ENCODE data around the gene CPNE6.
"Not testable (repeated sequence)": the region's sequence is repeated elsewhere in the genome, so short reads cannot be mapped to it uniquely, and the experiment has no call there.

CPNE6 gene

DNA sequence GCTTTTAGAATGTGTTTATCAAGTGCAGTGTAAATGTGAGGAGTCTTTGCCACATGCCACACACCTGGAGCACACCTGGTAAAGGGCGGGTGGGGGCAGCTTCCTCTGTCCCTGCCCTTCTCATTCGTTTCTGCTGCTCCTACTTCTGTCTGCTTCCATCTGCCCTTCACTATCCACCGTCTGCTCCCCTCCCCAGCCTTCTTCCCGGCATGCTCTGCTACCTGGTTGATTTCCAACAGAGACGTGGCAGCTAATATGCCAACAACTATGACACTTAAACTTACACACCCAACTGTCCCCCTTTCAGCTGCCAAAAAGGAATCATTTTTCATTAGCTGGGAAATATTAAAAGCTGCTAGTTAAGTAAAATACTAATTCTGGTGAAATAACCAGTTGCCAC lies 28.6 kb upstream of the CPNE6 start:
- Histone ChIP-seq H3K9ac (ENCODE audit: low read length) (no peak overlapping the region), H3K4me3 (ENCODE audit: low read length) (no peak overlapping the region), H3K4me1 (ENCODE audit: control insufficient read depth, insufficient read depth, low read length) (no peaks in the 10 kb centered on the region), H3K27me3 (replicated peaks; ENCODE audit: control insufficient read depth, insufficient read depth, low read length) (peaks cover 24% of the 10 kb centered on the region), H3K36me3 (ENCODE audit: control insufficient read depth, insufficient read depth, low read length, severe bottlenecking) (no peaks in the 10 kb centered on the region), H3K9me3 (ENCODE audit: control insufficient read depth, low read length) (no peaks in the 10 kb centered on the region)
- DNase-seq (ENCODE audit: low read depth): no peak

DNA sequence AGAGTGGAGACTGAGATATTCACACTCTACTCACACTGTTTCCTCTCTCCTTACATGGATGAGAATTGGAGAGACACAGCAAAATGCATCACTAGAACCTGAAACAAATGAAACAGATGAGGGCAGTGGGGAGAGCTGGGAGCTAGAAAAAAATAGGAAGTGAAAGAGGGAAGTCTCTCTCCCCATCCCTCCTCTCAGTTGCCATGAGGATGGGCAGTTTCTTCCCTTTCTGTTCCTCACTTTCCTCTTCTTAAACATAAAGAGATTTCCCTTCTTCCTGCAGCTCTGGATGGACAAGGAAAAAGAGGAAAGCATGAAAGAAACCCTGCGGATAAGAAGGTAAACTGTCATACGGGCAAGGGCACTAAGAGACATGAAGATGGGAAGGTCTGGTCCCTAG lies 22.4 kb upstream of the CPNE6 start:
- H3K9ac ChIP-seq (ENCODE audit: low read length); DNase-seq (ENCODE audit: low read depth); H3K4me3 ChIP-seq (ENCODE audit: low read length); H3K36me3 ChIP-seq (ENCODE audit: control insufficient read depth, insufficient read depth, low read length, severe bottlenecking); H3K9me3 ChIP-seq (ENCODE audit: control insufficient read depth, low read length): not testable (repeated sequence)
- H3K27me3 ChIP-seq (replicated peaks; ENCODE audit: control insufficient read depth, insufficient read depth, low read length): peaks cover 30% of the 10 kb centered on the region
- H3K4me1 ChIP-seq (ENCODE audit: control insufficient read depth, insufficient read depth, low read length): peaks cover 10% of the 10 kb centered on the region

DNA sequence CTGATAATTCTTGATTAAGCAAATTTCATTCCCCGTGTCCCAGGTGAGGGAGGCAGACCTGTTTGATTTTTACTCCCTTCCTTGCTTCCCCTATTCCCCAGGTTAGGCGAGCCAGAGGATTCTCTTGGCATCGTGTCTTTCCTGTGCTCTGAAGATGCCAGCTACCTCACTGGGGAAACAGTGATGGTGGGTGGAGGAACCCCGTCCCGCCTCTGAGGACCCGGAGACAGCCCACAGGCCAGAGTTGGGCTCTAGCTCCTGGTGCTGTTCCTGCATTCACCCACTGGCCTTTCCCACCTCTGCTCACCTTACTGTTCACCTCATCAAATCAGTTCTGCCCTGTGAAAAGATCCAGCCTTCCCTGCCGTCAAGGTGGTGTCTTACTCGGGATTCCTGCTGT lies 20.6 kb upstream of the CPNE6 start:
- H3K9ac ChIP-seq (ENCODE audit: low read length); DNase-seq (ENCODE audit: low read depth); H3K4me3 ChIP-seq (ENCODE audit: low read length); H3K36me3 ChIP-seq (ENCODE audit: control insufficient read depth, insufficient read depth, low read length, severe bottlenecking); H3K9me3 ChIP-seq (ENCODE audit: control insufficient read depth, low read length): not testable (repeated sequence)
- H3K4me1 ChIP-seq (ENCODE audit: control insufficient read depth, insufficient read depth, low read length): peaks cover 10% of the 10 kb centered on the region
- H3K27me3 ChIP-seq (replicated peaks; ENCODE audit: control insufficient read depth, insufficient read depth, low read length): peaks cover 41% of the 10 kb centered on the region

DNA sequence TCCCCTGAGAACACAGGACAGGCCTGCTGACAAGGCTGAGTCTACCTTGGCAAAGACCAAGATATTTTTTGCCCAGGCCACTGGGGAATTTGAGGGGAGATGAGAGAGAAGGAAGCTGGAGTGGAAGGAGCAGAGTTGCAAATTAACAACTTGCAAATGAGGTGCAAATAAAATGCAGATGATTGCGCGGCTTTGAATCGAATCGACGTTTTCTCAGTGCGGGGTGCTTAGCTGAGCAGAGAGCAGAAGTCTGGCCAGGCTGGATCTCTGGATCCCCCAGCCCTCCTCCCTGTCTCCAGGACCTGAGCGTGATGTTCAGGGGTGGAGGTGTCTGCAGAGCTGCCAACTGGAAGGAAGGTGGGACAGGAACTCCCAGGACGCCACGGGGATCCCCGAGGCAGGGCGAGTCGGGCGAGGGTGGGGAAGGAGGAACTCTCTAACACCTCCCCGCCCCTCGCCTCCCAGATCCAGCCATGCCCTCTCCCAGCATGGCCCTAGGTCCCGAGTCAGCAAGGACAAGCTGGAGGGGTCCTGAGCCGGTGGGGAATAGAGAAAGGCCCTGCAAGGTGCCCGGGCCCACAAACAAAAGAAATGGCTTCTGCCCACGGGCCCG lies 20.1 kb upstream of the CPNE6 start:
- peak overlapping the region; percentile 78 for H3K4me3 ChIP-seq (ENCODE audit: low read length)
- DNase-seq (ENCODE audit: low read depth): no peak
- H3K27me3 ChIP-seq (replicated peaks; ENCODE audit: control insufficient read depth, insufficient read depth, low read length): peaks cover 45% of the 10 kb centered on the region
- peaks cover 10% of the 10 kb centered on the region for H3K4me1 ChIP-seq (ENCODE audit: control insufficient read depth, insufficient read depth, low read length)
- peak overlapping the region; percentile 69 for H3K9ac ChIP-seq (ENCODE audit: low read length)
- no peaks in the 10 kb centered on the region for H3K36me3 ChIP-seq (ENCODE audit: control insufficient read depth, insufficient read depth, low read length, severe bottlenecking)
- no peaks in the 10 kb centered on the region for H3K9me3 ChIP-seq (ENCODE audit: control insufficient read depth, low read length)

DNA sequence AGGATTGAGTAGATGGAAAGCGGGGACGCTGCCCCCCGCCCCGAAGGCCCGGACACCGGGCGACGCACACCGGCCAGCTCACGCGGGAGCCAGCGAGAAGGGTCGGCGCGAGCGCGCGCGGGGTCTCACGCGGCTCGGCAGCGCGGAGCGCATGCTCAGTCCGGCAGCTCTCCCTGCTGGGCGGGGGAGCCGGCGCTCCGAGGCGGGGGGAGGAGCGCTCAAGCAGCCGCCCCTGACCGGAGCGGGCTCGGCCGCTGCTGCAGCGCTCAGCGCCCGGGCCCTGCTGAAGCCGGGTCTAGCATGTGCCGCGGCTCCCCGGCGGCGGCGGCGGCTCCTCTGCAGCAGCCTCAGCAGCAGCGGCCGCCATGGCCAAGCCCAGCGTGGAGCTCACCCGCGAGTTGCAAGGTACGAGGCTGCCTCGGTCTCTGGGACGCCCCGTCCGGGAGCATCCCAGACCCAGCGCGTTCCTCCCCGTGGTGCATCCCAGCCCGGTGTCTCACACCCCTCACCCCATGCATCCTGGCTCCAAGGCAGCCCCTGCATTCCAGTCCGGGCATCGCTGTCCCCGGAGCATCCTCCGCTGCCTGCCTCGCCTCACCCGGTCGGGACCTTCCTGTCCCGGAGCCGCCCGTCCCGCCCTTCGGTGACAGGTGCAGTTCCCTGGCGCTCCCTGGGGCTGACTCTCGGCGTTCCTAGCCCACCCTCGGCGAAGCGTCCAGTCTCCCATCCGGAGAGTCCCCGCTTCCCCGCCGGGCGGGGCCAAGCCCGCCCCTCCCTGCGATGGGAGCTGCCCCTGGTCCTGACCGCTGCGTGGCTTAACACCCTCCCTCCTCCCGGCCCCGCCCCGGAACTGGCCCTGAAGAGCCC lies 19.3 kb upstream of the CPNE6 start, which contains the start of gene CARMIL3:
Gene CARMIL3, plus strand, starts transcription at position 221 of the 867 bp plus-strand sequence. Its CDS starts 145 bp downstream, at position 366.
- Histone ChIP-seq H3K36me3 (ENCODE audit: control insufficient read depth, insufficient read depth, low read length, severe bottlenecking) (no peaks in the 10 kb centered on the region), H3K4me1 (ENCODE audit: control insufficient read depth, insufficient read depth, low read length) (peaks cover 10% of the 10 kb centered on the region), H3K4me3 (ENCODE audit: low read length) (peak within 1 kb of the TSS; percentile 78), H3K27me3 (replicated peaks; ENCODE audit: control insufficient read depth, insufficient read depth, low read length) (peaks cover 52% of the 10 kb centered on the region), H3K9me3 (ENCODE audit: control insufficient read depth, low read length) (no peaks in the 10 kb centered on the region), H3K9ac (ENCODE audit: low read length) (peak within 1 kb of the TSS; percentile 69)
- DNase-seq (ENCODE audit: low read depth): peak; percentile 87

DNA sequence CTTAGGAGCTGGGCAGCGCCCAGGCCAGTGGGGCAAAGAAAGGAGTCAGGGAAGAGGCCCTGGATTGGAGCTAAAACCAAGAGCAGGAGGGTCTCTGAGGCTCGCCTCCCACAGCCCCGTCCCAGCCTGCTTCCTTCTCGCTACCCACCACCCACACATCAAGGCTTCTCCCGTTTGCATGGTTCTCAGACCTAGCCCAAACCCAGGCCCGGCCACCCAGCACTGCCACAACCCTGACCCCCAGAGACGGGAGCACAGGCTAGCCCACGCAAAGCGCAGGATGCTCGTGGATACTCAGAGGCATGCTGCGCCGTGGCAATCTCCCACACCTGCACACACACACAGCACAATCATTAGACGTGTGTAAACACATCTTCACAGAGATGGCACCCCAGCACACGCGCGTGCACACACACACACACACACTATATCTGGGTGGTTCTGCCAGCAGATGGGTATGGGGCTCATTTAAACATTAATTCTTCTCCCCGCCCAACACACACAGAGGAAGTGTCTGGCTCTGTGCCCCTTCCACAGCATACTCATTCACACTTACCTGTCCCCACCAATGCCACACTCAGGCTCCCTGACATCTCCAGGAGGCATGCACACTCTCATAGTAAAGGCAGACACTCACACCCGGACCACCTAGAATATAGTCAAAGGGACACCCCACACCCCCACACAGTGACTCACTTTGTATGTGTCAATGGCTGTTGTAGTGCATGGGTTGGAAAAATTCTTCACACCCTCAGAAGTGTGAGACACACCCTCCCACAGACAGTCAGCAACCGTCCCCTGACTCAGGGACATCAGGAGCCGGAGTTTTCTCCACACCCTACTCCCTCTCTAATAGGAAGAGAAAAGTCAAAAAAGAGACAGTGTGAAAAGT lies 18.5 kb upstream of the CPNE6 start:
- Histone ChIP-seq H3K4me3 (ENCODE audit: low read length) (peak overlapping the region; percentile 78), H3K27me3 (replicated peaks; ENCODE audit: control insufficient read depth, insufficient read depth, low read length) (peaks cover 54% of the 10 kb centered on the region)

DNA sequence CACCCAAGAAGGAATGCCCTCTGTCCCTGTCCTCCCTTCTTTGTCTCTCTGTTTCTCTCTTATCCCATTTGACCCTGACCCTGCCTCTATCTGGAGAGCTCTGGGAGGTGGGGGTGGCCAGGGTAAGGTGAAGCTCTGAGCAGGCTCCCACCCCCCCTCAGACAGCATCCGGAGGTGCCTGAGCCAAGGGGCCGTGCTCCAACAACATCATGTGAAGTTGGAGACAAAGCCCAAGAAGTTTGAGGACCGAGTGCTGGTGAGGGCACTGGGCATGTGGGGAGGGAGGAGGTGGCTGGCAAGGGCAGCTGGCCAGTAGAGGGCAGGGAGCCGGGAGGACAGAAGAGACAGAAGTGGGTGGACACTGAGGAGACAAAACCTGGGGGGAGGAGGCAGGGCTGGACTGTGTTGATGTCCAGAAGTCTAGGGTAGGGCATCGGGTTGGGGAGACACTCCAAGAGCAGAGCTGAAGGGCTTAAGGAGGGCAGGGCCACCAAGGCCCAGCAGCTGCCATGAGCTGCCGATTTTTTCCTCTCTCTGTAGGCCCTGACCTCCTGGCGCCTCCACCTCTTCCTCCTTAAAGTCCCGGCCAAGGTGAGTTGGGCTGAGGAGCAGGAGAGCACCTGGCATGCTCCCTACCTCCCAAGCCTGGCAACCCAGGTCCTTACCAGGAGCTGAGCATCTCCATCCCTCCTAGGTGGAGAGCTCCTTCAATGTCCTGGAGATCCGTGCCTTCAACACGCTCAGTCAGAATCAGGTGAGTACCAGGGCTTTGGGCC lies 17.6 kb upstream of the CPNE6 start:
- Histone ChIP-seq H3K9ac (ENCODE audit: low read length) (no peak overlapping the region), H3K36me3 (ENCODE audit: control insufficient read depth, insufficient read depth, low read length, severe bottlenecking) (no peaks in the 10 kb centered on the region), H3K9me3 (ENCODE audit: control insufficient read depth, low read length) (no peaks in the 10 kb centered on the region), H3K4me1 (ENCODE audit: control insufficient read depth, insufficient read depth, low read length) (peaks cover 10% of the 10 kb centered on the region), H3K27me3 (replicated peaks; ENCODE audit: control insufficient read depth, insufficient read depth, low read length) (peaks cover 57% of the 10 kb centered on the region), H3K4me3 (ENCODE audit: low read length) (no peak overlapping the region)
- no peak for DNase-seq (ENCODE audit: low read depth)

More for the DNA sequence above, 18.5 kb upstream of the CPNE6 start:
- Histone ChIP-seq H3K4me1 (ENCODE audit: control insufficient read depth, insufficient read depth, low read length) (peaks cover 10% of the 10 kb centered on the region), H3K9me3 (ENCODE audit: control insufficient read depth, low read length) (no peaks in the 10 kb centered on the region), H3K36me3 (ENCODE audit: control insufficient read depth, insufficient read depth, low read length, severe bottlenecking) (no peaks in the 10 kb centered on the region), H3K9ac (ENCODE audit: low read length) (no peak overlapping the region)
- no peak for DNase-seq (ENCODE audit: low read depth)

DNA sequence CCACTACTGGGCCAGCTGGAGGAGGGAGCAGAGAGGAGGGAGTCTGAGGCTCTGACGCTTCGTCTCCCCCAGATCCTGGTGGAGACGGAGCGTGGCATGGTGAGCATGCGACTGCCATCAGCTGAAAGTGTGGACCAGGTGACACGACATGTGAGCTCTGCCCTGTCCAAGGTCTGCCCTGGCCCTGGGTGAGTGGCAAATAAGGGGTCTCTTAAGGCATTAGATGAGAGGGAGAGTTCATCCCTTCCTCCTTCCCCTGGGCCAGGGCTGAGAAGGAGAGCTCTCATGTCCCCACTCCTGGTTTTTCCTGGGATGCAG lies 17.1 kb upstream of the CPNE6 start:
- Histone ChIP-seq H3K9ac (ENCODE audit: low read length) (no peak overlapping the region), H3K4me1 (ENCODE audit: control insufficient read depth, insufficient read depth, low read length) (peaks cover 10% of the 10 kb centered on the region), H3K27me3 (replicated peaks; ENCODE audit: control insufficient read depth, insufficient read depth, low read length) (peaks cover 57% of the 10 kb centered on the region), H3K9me3 (ENCODE audit: control insufficient read depth, low read length) (no peaks in the 10 kb centered on the region), H3K36me3 (ENCODE audit: control insufficient read depth, insufficient read depth, low read length, severe bottlenecking) (no peaks in the 10 kb centered on the region), H3K4me3 (ENCODE audit: low read length) (no peak overlapping the region)
- no peak for DNase-seq (ENCODE audit: low read depth)

DNA sequence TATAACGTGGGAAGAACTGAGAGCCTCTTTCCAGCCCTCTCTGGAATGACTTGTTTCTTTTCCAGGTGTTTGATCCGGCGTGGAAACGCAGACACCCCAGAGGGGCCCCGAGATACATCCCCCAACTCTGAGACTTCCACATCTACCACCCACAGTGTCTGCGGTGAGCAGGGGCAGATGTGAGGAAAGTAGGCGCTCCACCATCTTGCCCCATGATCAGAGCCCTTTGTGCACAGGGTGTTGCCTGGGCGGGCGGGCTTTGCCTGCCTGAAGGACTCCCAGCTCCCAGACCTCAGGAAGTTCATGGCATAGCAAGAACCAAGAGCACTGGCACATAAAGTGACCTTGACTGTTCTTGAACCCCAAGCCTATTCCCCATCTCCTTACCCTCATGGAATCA lies 16.7 kb upstream of the CPNE6 start:
- no peak overlapping the region for H3K4me3 ChIP-seq (ENCODE audit: low read length)
- no peak overlapping the region for H3K9ac ChIP-seq (ENCODE audit: low read length)
- peaks cover 57% of the 10 kb centered on the region for H3K27me3 ChIP-seq (replicated peaks; ENCODE audit: control insufficient read depth, insufficient read depth, low read length)
- peaks cover 10% of the 10 kb centered on the region for H3K4me1 ChIP-seq (ENCODE audit: control insufficient read depth, insufficient read depth, low read length)
- no peak for DNase-seq (ENCODE audit: low read depth)
- H3K36me3 ChIP-seq (ENCODE audit: control insufficient read depth, insufficient read depth, low read length, severe bottlenecking): no peaks in the 10 kb centered on the region
- no peaks in the 10 kb centered on the region for H3K9me3 ChIP-seq (ENCODE audit: control insufficient read depth, low read length)

DNA sequence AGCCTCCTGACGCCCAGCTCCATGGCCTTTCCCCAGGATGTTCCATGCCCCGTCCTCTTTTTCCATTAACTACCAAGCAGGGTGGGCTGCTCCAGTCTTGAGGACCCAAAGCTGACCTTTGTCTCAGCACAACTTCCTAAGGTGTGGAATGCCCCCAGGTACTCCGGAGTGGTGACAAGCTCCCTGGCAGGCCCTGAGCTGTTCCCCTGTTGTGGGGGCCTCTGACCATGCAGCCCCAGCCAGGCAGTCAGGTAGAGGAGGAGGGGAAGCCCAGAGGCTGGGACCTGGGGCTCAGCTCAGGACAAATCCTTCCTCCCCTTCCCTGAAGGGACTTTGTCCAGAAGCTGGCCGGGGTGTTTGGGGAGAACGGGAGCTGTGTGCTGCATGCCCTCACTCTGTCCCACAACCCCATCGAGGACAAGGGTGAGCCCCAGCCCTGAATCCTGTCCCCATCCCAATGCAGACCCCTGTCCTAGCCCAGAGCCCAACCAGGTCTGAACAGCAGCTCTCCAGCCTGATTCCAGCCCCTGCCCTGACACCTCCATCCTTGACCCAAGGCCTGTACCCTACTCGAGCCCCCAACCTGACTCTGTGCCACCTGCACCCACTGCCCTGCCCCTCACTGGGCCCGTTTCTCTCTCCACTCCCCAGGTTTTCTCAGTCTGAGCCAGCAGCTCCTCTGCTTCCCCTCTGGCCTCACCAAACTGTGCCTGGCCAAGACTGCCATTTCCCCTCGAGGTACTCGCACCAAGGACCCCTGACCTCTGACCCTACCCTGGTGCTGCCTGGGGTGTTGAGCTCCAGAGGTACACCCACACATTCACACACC lies 15.2 kb upstream of the CPNE6 start:
- Histone ChIP-seq H3K9ac (ENCODE audit: low read length) (no peak overlapping the region), H3K4me1 (ENCODE audit: control insufficient read depth, insufficient read depth, low read length) (peaks cover 10% of the 10 kb centered on the region), H3K9me3 (ENCODE audit: control insufficient read depth, low read length) (no peaks in the 10 kb centered on the region), H3K36me3 (ENCODE audit: control insufficient read depth, insufficient read depth, low read length, severe bottlenecking) (no peaks in the 10 kb centered on the region), H3K27me3 (replicated peaks; ENCODE audit: control insufficient read depth, insufficient read depth, low read length) (peaks cover 62% of the 10 kb centered on the region), H3K4me3 (ENCODE audit: low read length) (no peak overlapping the region)
- no peak for DNase-seq (ENCODE audit: low read depth)
